Neural progenitor cell (in vitro differentiated cells): ENCODE measurements around the gene JAM2. TPM values are rescaled to one million over a fixed set of nuclear protein-coding genes. Genes with fewer than 3 reads are reported as not detected.
A peak's percentile ranks its signal among the peaks of the same experiment; 100 is the strongest.
"Not testable (repeated sequence)": the region's sequence is repeated elsewhere in the genome, so short reads cannot be mapped to it uniquely, and the experiment has no call there.

ENCODE experiments used
- DNase-seq: peaks from one replicate; pipeline ENCODE4 v3.0.0-alpha.2; 2016; ENCODE audit warnings: low spot score
- H2AFZ ChIP-seq: fragments of 200-600 bp; sonication (generic); replicated peaks from 2 replicates; pipeline ENCODE4 v1.6.1; 2016; ENCODE audit warnings: antibody characterized with exemption
- H3F3A ChIP-seq: fragments of 200-600 bp; sonication (generic); 2 replicates; pipeline ENCODE4 v1.6.1; 2016; ENCODE audit warnings: antibody characterized with exemption, low read depth
- H3K27ac ChIP-seq: fragments of 200-600 bp; sonication (generic); 2 replicates; pipeline ENCODE4 v1.5.1; 2016; ENCODE audit warnings: mild to moderate bottlenecking
- H3K27me3 ChIP-seq: fragments of 200-600 bp; sonication (generic); 2 replicates; pipeline ENCODE4 v1.6.1; 2016; ENCODE audit warnings: mild to moderate bottlenecking, moderate library complexity
- H3K36me3 ChIP-seq: fragments of 200-600 bp; sonication (generic); 2 replicates; pipeline ENCODE4 v1.5.1; 2016
- H3K4me1 ChIP-seq: fragments of 200-600 bp; sonication (generic); 2 replicates; pipeline ENCODE4 v1.6.1; 2016; ENCODE audit warnings: mixed run types
- H3K4me2 ChIP-seq: fragments of 200-600 bp; sonication (generic); 2 replicates; pipeline ENCODE4 v1.6.1; 2016
- H3K4me3 ChIP-seq: fragments of 200-600 bp; sonication (generic); 2 replicates; pipeline ENCODE4 v1.5.1; 2016
- H3K79me2 ChIP-seq: fragments of 200-600 bp; sonication (generic); 2 replicates; pipeline ENCODE4 v1.6.1; 2016; ENCODE audit warnings: low read depth
- H3K9ac ChIP-seq: fragments of 200-600 bp; sonication (generic); 2 replicates; pipeline ENCODE4 v1.6.1; 2016
- H3K9me3 ChIP-seq: fragments of 200-600 bp; sonication (generic); 2 replicates; pipeline ENCODE4 v1.5.1; 2016; ENCODE audit warnings: low read depth
- H4K20me1 ChIP-seq: fragments of 200-600 bp; sonication (generic); 2 replicates; pipeline ENCODE4 v1.6.1; 2016; ENCODE audit warnings: low read depth
- H3K27ac Mint-ChIP-seq: 3 replicates; pipeline ENCODE4 v1.8.0; 2021; ENCODE audit warnings: mixed read lengths
- H3K27me3 Mint-ChIP-seq: 2 replicates; pipeline ENCODE4 v1.8.0; 2022; ENCODE audit warnings: low read depth, mild to moderate bottlenecking, inconsistent platforms, moderate library complexity, mixed read lengths; ENCODE audit not compliant: insufficient read depth
- H3K36me3 Mint-ChIP-seq: 3 replicates; pipeline ENCODE4 v1.8.0; 2021; ENCODE audit warnings: mixed read lengths
- H3K4me1 Mint-ChIP-seq: 3 replicates; pipeline ENCODE4 v1.8.0; 2021; ENCODE audit warnings: mixed read lengths
- H3K4me3 Mint-ChIP-seq: 3 replicates; pipeline ENCODE4 v1.8.0; 2021; ENCODE audit warnings: mild to moderate bottlenecking, moderate library complexity, mixed read lengths
- H3K9me3 Mint-ChIP-seq: 3 replicates; pipeline ENCODE4 v1.8.0; 2020; ENCODE audit warnings: mixed read lengths
- EZH2 ChIP-seq: fragments of 200-600 bp; sonication (generic); IDR thresholded peaks from 2 replicates; pipeline ENCODE4 v1.6.1; 2017; ENCODE audit warnings: antibody characterized with exemption, mild to moderate bottlenecking, moderate library complexity
- EZH2phosphoT487 ChIP-seq: fragments of 200-600 bp; sonication (generic); IDR thresholded peaks from 2 replicates; pipeline ENCODE4 v1.6.1; 2017; ENCODE audit warnings: antibody characterized with exemption
- total RNA-seq: library from RNA; depleted of rRNA; stranded (reverse); fragments of >200 nt; gene quantifications from 2 replicates; pipeline ENCODE4 v1.2.3, GENCODE V29; 2015; ENCODE audit warnings: low replicate concordance
- TF ChIP-seq, protein P1 (sequence below): fragments of 200-600 bp; sonication (generic); IDR thresholded peaks from 2 replicates; pipeline ENCODE4 v1.5.1; 2017; ENCODE audit warnings: antibody characterized with exemption, mild to moderate bottlenecking

The JAM2 gene
- total RNA-seq, 1 donor from 2014 or later, result 1.9 TPM

- H3K27ac Mint-ChIP-seq, result no peak overlapping the region
- H3K4me3 ChIP-seq, result no peak overlapping the region
- TF ChIP-seq EZH2phosphoT487, result no peak
- TF ChIP-seq EZH2, result no peak
- H3K27me3 ChIP-seq, result no peaks in the 10 kb centered on the region
- no peaks in the 10 kb centered on the region for H3K9me3 Mint-ChIP-seq
- H3K36me3 Mint-ChIP-seq, result peaks cover 25% of the 10 kb centered on the region
- H3K9me3 ChIP-seq, result no peaks in the 10 kb centered on the region
- no peaks in the 10 kb centered on the region for H4K20me1 ChIP-seq
- no peak overlapping the region for H3K4me2 ChIP-seq
- no peak for DNase-seq
- H3K4me1 Mint-ChIP-seq, result no peaks in the 10 kb centered on the region
- H3K27me3 Mint-ChIP-seq, result peaks cover 3% of the 10 kb centered on the region
- no peak overlapping the region for H3K27ac ChIP-seq
- H2AFZ ChIP-seq, result no peak overlapping the region
- no peaks in the 10 kb centered on the region for H3K79me2 ChIP-seq
- no peaks in the 10 kb centered on the region for H3K36me3 ChIP-seq
- H3K9ac ChIP-seq, result no peak overlapping the region
- H3K4me1 ChIP-seq, result no peaks in the 10 kb centered on the region
- no peak overlapping the region for H3K4me3 Mint-ChIP-seq
- no peaks in the 10 kb centered on the region for H3F3A ChIP-seq
Observed at GRCh38 chr21:25701529-25701928, 62.5 kb downstream of the JAM2 start.

DNA sequence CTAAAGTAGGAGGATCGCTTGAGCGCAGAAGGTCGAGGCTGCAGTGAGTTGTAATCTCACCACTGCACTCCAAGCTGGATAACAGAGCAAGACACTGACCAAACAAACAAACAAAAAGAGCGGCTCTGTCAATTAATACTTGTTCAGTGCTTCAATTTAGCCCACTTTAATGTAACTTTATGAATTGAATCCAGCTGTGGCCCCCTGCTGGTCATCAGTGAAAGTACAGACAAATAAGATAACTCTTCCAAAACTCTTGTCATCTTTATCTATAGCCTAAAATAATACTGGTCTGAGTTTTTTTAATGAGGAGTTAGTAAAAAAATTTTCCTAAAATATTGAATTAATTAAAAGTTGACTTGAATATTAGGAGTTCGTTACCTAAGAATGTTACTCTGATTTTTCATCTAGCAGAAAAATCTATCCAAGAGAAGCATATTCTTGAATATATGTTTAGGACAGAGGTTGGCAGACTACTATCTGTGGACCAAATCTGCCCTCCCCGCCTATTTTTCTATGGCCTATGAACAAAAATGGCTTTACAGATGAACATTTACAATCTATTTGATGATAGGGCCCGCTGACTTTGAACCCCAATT lies 69.5 kb downstream of the JAM2 start:
- Histone ChIP-seq H3K4me2 (no peak overlapping the region), H3K9ac (no peak overlapping the region), H3K36me3 (no peaks in the 10 kb centered on the region), H3K9me3 (no peaks in the 10 kb centered on the region), H3K4me3 (no peak overlapping the region), H3K79me2 (no peaks in the 10 kb centered on the region), H3F3A (no peaks in the 10 kb centered on the region), H3K4me1 (no peaks in the 10 kb centered on the region), H2AFZ (no peak overlapping the region), H3K27ac (no peak overlapping the region), H4K20me1 (no peaks in the 10 kb centered on the region), H3K27me3 (no peaks in the 10 kb centered on the region)
- no peaks in the 10 kb centered on the region for H3K4me1 Mint-ChIP-seq
- H3K36me3 Mint-ChIP-seq, result peaks cover 9% of the 10 kb centered on the region
- peak; percentile 51 for DNase-seq
- H3K27ac Mint-ChIP-seq, result no peak overlapping the region
- H3K27me3 Mint-ChIP-seq, result no peaks in the 10 kb centered on the region
- TF ChIP-seq EZH2phosphoT487, result no peak
- TF ChIP-seq, protein P1, sequence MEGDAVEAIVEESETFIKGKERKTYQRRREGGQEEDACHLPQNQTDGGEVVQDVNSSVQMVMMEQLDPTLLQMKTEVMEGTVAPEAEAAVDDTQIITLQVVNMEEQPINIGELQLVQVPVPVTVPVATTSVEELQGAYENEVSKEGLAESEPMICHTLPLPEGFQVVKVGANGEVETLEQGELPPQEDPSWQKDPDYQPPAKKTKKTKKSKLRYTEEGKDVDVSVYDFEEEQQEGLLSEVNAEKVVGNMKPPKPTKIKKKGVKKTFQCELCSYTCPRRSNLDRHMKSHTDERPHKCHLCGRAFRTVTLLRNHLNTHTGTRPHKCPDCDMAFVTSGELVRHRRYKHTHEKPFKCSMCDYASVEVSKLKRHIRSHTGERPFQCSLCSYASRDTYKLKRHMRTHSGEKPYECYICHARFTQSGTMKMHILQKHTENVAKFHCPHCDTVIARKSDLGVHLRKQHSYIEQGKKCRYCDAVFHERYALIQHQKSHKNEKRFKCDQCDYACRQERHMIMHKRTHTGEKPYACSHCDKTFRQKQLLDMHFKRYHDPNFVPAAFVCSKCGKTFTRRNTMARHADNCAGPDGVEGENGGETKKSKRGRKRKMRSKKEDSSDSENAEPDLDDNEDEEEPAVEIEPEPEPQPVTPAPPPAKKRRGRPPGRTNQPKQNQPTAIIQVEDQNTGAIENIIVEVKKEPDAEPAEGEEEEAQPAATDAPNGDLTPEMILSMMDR, result peak; percentile 96
- no peak for TF ChIP-seq EZH2
- no peaks in the 10 kb centered on the region for H3K9me3 Mint-ChIP-seq
- no peak overlapping the region for H3K4me3 Mint-ChIP-seq

DNA sequence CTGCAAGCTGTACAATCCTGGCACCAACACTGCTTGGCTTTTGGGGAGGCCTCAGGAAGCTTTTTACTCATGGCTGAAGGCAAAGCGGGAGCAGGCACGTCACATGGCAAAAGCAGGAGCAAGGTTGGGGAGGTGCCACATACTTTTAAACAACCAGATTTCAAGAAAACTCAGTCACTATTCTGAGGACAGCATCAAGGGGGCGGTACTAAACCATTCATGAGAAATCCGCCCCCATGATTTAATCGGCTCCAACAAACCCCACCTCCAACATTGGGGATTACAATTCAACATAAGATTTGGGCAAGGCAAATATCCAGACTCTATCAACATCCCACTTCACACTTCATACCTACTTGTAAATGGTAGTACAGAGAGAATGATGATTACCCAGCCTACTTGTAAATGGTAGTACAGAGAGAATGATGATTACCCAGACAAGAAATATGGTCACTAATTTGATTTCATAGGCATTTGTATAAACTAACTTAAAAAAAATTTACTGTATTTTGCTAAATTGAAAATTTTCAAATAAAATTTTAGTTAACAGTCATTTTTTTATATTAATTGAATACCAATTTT lies 70.7 kb downstream of the JAM2 start:
- Mint-ChIP-seq H3K27me3 (no peaks in the 10 kb centered on the region), H3K9me3 (no peaks in the 10 kb centered on the region), H3K27ac (no peak overlapping the region), H3K36me3 (peaks cover 11% of the 10 kb centered on the region), H3K4me1 (no peaks in the 10 kb centered on the region), H3K4me3 (no peak overlapping the region)
- Histone ChIP-seq H3K4me2 (no peak overlapping the region), H3K27me3 (no peaks in the 10 kb centered on the region), H3K9ac (no peak overlapping the region), H3K9me3 (no peaks in the 10 kb centered on the region), H3K79me2 (no peaks in the 10 kb centered on the region), H2AFZ (no peak overlapping the region), H3K36me3 (no peaks in the 10 kb centered on the region), H4K20me1 (no peaks in the 10 kb centered on the region), H3F3A (no peaks in the 10 kb centered on the region), H3K4me1 (no peaks in the 10 kb centered on the region), H3K4me3 (no peak overlapping the region), H3K27ac (no peak overlapping the region)
- TF ChIP-seq, protein P1, result no peak
- TF ChIP-seq EZH2, result no peak
- no peak for TF ChIP-seq EZH2phosphoT487
- DNase-seq, result peak; percentile 20

DNA sequence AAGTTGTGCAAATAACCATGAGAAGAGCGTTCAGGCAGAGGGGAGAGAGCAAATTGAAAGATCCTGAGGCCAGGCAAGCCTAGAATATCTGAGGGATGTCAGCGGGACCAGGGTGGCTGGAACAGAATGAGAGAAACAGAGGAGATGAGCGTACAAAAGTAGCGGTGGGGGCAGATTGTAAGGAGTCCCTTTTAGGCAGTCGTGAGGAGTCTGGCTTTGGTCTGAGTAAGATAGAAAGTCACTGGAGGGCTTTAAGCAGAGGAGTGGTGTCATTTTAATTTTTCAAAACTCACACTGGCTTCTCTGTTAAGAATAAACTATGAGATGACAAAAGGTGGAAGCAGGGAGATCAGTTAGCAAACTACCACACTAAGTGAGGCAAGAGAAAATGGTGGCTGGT lies 71.5 kb downstream of the JAM2 start:
- no peak overlapping the region for H3K27ac ChIP-seq
- no peaks in the 10 kb centered on the region for H4K20me1 ChIP-seq
- H3F3A ChIP-seq, result no peaks in the 10 kb centered on the region
- no peak for DNase-seq
- Mint-ChIP-seq H3K27me3 (no peaks in the 10 kb centered on the region), H3K4me3 (no peak overlapping the region), H3K36me3 (peaks cover 14% of the 10 kb centered on the region), H3K27ac (no peak overlapping the region), H3K4me1 (no peaks in the 10 kb centered on the region), H3K9me3 (no peaks in the 10 kb centered on the region)
- no peaks in the 10 kb centered on the region for H3K4me1 ChIP-seq
- no peaks in the 10 kb centered on the region for H3K36me3 ChIP-seq
- H3K4me3 ChIP-seq, result no peak overlapping the region
- H3K9ac ChIP-seq, result no peak overlapping the region
- H3K4me2 ChIP-seq, result no peak overlapping the region
- TF ChIP-seq EZH2phosphoT487 (no peak), EZH2 (no peak)
- TF ChIP-seq, protein P1, result no peak
- H3K27me3 ChIP-seq, result no peaks in the 10 kb centered on the region
- H3K9me3 ChIP-seq, result no peaks in the 10 kb centered on the region
- no peak overlapping the region for H2AFZ ChIP-seq
- no peaks in the 10 kb centered on the region for H3K79me2 ChIP-seq

DNA sequence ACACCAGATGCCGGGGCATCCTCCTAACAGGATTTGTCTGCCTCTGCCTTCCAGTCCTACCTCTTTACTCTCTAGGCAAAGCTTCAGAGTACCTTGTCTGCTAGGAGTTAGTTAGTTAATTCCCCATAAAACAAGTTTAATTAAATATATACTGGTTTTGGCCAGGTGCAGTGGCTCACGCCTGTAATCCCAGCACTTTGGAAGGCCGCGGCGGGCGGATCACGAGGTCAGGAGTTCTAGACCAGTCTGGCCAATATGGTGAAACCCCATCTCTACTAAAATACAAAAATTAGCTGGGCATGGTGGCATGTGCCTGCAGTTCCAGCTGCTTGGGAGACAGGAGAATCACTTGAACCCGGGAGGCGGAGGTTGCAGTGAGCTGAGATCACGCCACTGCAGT lies 75.0 kb downstream of the JAM2 start:
- H3K36me3 ChIP-seq, H3K4me3 Mint-ChIP-seq, H3K9me3 Mint-ChIP-seq, H3K27me3 Mint-ChIP-seq, H3K27ac ChIP-seq, H3K27ac Mint-ChIP-seq, H3K4me1 ChIP-seq, H3K27me3 ChIP-seq, DNase-seq, H3K4me3 ChIP-seq, H3K79me2 ChIP-seq, H2AFZ ChIP-seq, H3K9me3 ChIP-seq, H3K4me2 ChIP-seq, H3K4me1 Mint-ChIP-seq, H3K9ac ChIP-seq, H4K20me1 ChIP-seq: not testable (repeated sequence)
- H3K36me3 Mint-ChIP-seq, result peaks cover 20% of the 10 kb centered on the region
- H3F3A ChIP-seq, result peaks cover 15% of the 10 kb centered on the region
